GM21529 (cell line): ENCODE measurements around the gene COL4A5.

Experiments used
- ATAC-seq: cut with Tn5 transposase; IDR thresholded peaks from one replicate; pipeline ENCODE4 v1.9.1; 2021; ENCODE audit not compliant: unreplicated experiment

Gene COL4A5

DNA sequence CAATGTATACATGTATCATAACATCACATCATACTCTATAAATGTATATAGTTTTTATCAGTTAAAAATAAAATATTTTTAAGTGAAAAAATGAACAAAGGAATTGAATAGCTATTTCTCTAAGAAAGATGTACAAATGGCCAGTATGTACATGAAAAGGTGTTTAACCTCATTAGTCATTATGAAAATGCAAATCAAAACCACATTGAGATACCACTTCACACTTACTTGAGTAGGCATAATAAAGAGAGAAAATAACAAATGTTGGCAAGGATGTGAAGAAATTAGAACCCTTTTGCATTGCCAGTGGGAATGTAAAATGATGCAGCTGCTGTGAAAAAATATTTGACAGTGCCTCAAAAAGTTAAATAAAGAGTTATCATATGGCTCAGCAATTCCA, 201.2 kb downstream of the COL4A5 start:
- no peak for ATAC-seq

- ATAC-seq = no peak
Observed at GRCh38 chrX:108641589-108642272, 202.1 kb downstream of the COL4A5 start.

- ATAC-seq = no peak
Observed at GRCh38 chrX:108642273-108642628, 202.6 kb downstream of the COL4A5 start.

DNA sequence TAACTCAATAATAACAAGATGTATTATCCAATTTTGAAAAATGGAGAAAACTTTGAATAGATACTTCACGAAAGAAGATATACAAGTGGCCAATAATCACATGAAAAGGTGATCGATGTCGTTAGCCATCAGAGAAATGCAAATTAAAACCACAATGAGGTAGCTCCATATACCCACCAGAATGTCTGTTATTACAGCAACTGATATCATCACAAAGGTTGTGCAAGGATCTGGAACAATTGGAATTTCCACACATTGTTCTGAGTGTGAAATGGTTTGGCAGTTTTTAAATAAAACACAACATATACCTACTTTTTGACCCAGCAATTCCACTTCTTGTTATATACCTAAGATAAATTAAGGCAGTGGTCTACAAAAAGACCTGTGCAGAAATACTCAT, 225.1 kb downstream of the COL4A5 start:
- ATAC-seq = no peak

GRCh38 chrX:108666101-108666500, 226.5 kb downstream of the COL4A5 start:
- no peak for ATAC-seq

DNA sequence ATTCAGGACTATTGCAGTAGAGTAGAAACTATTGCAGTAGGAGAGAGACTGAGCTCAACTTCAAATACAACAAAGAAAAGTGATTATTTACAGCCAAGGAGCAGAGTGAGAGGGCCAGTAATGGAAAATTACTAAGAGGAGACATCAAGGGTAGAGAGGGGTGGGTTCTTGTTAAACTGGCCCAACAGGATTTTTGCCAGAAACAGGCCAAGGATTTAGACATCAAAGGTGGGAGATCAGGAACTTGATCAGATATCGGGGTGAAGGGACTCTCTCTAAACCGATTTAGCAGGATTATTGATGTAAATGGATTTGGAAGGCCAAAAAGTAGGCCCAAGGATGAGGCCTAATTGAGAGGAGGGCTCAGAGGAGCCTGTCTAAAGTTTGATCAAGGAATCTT, 231.9 kb downstream of the COL4A5 start:
- ATAC-seq = no peak

GRCh38 chrX:108696690-108697089, 257.1 kb downstream of the COL4A5 start:
- ATAC-seq = no peak

GRCh38 chrX:108699368-108699767, 259.7 kb downstream of the COL4A5 start:
- ATAC-seq = no peak

DNA sequence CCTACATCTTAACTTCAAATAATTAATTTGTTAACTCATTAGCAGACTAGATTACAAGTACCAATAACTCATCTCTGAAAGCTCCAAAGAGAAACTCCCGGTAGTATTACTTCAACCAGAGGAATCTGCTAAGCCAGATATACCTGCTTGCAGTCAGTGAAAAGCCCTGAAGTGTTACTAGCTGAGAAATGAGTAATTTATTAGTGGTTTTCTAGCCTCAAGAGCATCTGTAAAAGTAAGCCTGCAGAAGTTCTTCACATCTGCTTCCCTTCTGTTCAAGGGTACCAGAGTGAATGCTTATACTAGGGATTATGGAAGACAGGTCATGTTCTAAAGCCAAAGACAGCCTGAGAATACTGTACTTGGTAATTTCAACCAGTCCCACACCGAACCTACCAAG, 262.0 kb downstream of the COL4A5 start:
- no peak for ATAC-seq

DNA sequence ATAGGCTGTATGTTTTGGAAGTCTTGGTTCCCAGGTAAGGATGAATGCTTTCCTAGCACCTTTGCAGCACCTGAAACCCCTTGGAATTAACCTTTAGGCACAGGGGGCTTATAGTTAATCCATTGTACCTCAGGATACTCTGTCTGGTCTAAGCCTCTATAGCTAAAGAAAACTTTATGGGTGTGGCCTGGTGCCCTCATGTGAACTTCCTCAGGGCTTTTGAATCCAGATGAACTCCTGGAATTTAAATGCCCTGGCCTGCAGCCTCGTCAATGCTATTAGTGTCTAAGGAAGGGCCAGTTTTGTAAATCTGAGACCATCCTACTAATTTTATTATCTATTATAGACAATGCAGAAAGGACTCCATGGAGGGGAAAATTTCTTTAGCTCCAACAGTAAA, 262.9 kb downstream of the COL4A5 start:
- no peak for ATAC-seq

DNA sequence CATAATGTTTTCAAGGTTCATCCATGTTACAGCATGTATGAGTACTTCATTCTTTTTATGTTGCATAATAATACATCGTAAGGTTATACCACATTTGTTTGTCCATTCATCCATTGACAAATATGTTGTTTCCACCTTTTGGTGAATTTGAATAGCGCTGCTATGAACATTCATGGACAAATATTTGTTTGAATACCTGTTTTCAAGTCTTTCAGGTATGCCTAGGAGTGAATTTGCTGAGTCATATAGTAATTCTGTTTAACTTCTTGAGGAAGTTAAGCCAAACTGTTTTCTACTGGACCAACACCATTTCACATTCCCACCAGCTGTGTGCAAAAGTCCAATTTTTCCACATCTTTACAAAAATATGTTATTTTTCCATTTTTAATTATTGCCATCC, 265.2 kb downstream of the COL4A5 start:
- ATAC-seq = no peak

GRCh38 chrX:108712886-108713285, 273.2 kb downstream of the COL4A5 start:
- ATAC-seq = no peak

DNA sequence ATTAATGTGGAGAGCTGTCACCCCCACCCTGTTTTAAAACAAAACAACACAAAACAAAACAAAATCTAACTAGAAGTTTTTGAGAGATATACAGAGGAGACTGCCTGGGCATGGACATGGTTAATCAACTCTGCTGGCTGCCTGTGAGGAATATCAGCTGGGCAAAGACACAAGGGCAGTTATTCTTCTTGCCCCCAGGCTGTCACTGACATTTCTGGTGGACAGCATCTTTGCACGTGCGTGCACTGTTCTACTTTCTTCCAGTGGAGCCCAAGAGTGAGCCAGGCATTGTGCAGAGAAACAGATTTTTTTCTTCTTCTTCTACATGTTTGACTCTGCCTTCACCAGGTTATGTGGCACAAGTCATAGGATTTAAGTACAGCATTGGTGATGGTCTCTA, 282.9 kb downstream of the COL4A5 start:
- no peak for ATAC-seq

- no peak for ATAC-seq
Observed at GRCh38 chrX:108726748-108727147, 287.1 kb downstream of the COL4A5 start.

DNA sequence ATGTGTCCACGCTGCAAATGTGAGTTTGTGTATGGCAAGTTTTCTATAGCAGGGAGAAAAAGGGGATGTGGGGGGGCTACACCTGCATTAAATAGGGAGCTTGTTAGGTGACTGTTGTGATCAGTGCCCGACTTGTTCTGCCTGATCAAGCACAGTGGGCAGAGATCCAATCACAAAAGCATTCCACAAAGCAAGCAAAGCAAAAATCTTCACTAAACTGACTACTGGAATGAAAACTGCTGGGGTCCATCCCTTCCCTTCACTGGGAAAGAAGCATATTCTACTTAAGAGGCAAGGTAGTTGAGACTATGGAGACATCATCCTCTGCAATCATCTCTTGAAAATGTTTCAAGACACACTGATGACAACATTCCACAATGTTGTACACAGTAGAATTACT, 291.5 kb downstream of the COL4A5 start:
- ATAC-seq = no peak

GRCh38 chrX:108732630-108733321, 293.1 kb downstream of the COL4A5 start:
- ATAC-seq = no peak

DNA sequence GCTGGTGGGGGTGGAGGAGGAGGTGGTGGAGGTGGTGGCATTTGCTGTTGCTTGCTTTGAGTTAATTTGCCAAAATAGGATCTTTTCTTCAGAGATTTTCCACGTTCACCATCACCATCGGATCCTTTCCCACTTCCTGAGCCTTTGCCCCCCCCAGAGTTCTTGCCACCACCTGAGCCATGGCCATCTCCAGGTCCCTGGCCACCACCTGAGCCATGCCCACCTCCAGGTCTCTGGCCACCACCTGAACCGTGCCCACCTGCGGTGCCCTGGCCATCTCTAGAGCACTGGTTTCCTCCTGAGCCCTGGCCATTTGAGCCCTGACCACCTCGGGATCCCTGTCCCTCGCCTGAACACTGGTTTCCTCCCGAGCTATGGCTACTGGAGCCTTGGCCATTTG, 294.8 kb downstream of the COL4A5 start:
- no peak for ATAC-seq

DNA sequence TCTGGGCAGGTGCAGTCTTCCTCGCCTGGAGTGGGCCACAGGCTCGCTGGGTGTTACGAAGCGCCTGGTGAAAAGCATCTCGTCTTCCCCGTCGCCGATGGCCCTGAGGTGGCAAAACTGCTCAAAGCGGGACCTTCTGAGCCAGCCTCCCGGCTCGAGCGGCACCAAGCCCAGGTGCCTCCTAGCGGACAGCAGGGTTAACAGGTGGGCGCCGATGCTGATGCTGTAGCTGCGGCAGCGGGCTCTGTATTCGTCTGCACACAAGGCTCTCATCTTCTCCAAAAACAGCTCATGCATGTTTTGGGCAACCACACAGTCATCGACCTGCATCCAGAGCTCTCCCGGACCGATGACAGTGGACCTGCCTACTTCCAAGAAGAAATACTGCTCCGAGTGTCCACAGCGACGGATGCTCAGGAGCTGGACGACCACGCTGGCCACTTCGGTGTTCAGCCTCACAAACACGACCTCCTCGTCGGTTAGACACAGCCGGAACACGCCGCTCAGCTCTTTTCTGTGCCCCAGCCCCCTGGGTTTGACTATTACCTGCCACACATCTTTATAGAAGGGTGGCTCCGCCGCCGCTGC, 295.5 kb downstream of the COL4A5 start:
- ATAC-seq = no peak

GRCh38 chrX:108735679-108736508, 296.3 kb downstream of the COL4A5 start:
- ATAC-seq = no peak

DNA sequence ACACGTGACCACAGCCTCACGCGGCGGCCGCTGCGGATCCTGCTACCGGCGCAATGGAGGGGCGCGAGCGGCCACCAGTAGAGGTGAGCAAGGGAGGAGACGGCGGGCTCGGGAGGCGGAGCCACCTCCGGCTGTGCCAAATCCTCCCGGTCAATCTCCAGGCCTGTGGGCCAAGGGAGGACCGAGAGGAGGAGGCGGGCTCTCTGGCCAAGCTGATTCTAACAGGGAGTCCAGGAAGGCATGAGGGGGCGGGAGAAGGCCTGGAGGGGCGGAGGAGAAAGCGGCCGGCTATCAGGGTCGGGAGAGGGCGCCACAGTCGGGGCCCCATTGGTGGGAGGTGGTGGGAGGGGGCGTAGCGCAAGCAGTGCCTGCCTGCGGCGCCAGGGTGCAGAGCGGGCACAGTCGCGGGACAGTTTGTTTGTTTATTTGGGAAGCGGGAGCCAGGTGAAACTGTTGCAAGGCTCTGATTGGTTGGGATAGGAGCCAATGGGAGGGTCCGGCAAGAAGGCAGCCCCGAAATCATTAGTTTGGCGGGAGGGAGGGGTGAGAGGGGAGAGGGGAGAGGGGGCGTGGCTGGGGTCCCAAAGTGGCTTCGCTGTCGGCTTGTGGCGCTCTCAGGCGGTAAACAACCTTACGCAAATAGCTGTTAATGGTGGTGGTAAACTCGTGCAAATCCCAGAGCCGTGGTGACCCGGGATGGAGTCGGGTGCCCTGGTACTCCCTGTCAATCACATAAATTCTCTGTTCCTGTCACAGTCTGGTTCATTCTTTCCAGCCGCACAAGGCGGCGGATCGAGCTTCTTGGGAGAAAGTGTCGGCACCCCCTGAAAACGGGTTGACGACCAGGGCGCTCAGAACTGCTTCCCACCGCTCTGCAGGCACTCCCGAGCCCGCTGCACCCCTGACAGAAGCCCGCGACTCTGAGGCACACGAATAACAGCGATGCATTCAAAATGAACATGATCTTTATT, 297.2 kb downstream of the COL4A5 start, which contains the start of gene IRS4:
Gene IRS4, minus strand, starts transcription at position 55 of the 971 bp plus-strand sequence.
- no peak for ATAC-seq
